Measurements from ENCODE around the gene GGPS1. TPM values are rescaled to one million over a fixed set of nuclear protein-coding genes. Genes with fewer than 3 reads are reported as not detected.

GGPS1 gene
- polyA plus RNA-seq, 3 donors, result 7.9 to 53.0 (median 45.8) TPM

GRCh38 chr1:235295902-235296350 lies 32.4 kb upstream of the GGPS1 start:
- Histone ChIP-seq H3K27ac (ENCODE audit: low read depth in 1 of 2, low read length in 2 of 2) (no peak overlapping the region), H3K9me3 (replicated peaks in 1 of 2; ENCODE audit: control insufficient read depth in 1 of 2, insufficient read depth in 1 of 2, low read length in 2 of 2) (no peaks in the 10 kb centered on the region), H3K4me1 (ENCODE audit: control insufficient read depth in 1 of 2, insufficient read depth in 2 of 2, low read length in 2 of 2) (peaks cover 12 to 13% of the 10 kb centered on the region in 2 donors), H3K4me3 (replicated peaks in 1 of 3; ENCODE audit: low read depth in 2 of 3, low read length in 3 of 3) (no peak overlapping the region), H4K20me1 (ENCODE audit: insufficient read depth, low read length) (peaks cover 99% of the 10 kb centered on the region), H2AFZ (ENCODE audit: insufficient read depth, low read depth, low read length, poor library complexity, severe bottlenecking) (no peak overlapping the region), H3K4me2 (replicated peaks; ENCODE audit: extremely low read depth, low read length, poor library complexity, severe bottlenecking) (no peak overlapping the region), H3K27me3 (ENCODE audit: control insufficient read depth in 2 of 2, insufficient read depth in 2 of 2, low read length in 2 of 2) (no peaks in the 10 kb centered on the region), H3K36me3 (replicated peaks in 1 of 2; ENCODE audit: control insufficient read depth in 1 of 2, insufficient read depth in 2 of 2, low read length in 2 of 2) (no peaks in the 10 kb centered on the region), H3K79me2 (ENCODE audit: insufficient read depth, low read length) (peaks cover 99% of the 10 kb centered on the region), H3K9ac (ENCODE audit: insufficient read depth, low read length, poor library complexity, severe bottlenecking) (no peak overlapping the region)
- Mint-ChIP-seq H3K4me1 (peaks cover 41% of the 10 kb centered on the region), H3K27ac (peak overlapping the region in 2 of 7 donors; percentile 39 to 87), H3K9me3 (peaks cover 0 to 7% (median 2%) of the 10 kb centered on the region in 7 donors), H3K27me3 (ENCODE audit: low read depth in 3 of 3) (peaks cover 0 to 2% (median 0%) of the 10 kb centered on the region in 3 donors), H3K4me3 (no peak overlapping the region), H3K36me3 (no peaks in the 10 kb centered on the region)
- WGBS (ENCODE audit: insufficient coverage), result 94% methylated on average over 3 of the region's 5 CpGs
- no peak for DNase-seq
- no peak for TF ChIP-seq CTCF (IDR thresholded peaks at IDR 0.05)
- intact Hi-C loops (cut with micrococcal nuclease), result no loop called here

- Mint-ChIP-seq H3K27ac (peak overlapping the region in 2 of 7 donors; percentile 35 to 87), H3K27me3 (ENCODE audit: low read depth in 3 of 3) (peaks cover 0 to 2% (median 0%) of the 10 kb centered on the region in 3 donors), H3K36me3 (no peaks in the 10 kb centered on the region), H3K4me1 (peaks cover 41% of the 10 kb centered on the region), H3K4me3 (no peak overlapping the region), H3K9me3 (peaks cover 0 to 7% (median 2%) of the 10 kb centered on the region in 7 donors)
- peaks cover 9 to 12% of the 10 kb centered on the region in 2 donors for H3K4me1 ChIP-seq (ENCODE audit: control insufficient read depth in 1 of 2, insufficient read depth in 2 of 2, low read length in 2 of 2)
- peaks cover 100% of the 10 kb centered on the region for H4K20me1 ChIP-seq (ENCODE audit: insufficient read depth, low read length)
- no peaks in the 10 kb centered on the region for H3K36me3 ChIP-seq (replicated peaks in 1 of 2; ENCODE audit: control insufficient read depth in 1 of 2, insufficient read depth in 2 of 2, low read length in 2 of 2)
- no peak overlapping the region for H3K27ac ChIP-seq (ENCODE audit: low read depth in 1 of 2, low read length in 2 of 2)
- H3K9me3 ChIP-seq (replicated peaks in 1 of 2; ENCODE audit: control insufficient read depth in 1 of 2, insufficient read depth in 1 of 2, low read length in 2 of 2), result no peaks in the 10 kb centered on the region
- WGBS (ENCODE audit: insufficient coverage), result 100% methylated on average over 1 of the region's 1 CpG
- no peaks in the 10 kb centered on the region for H3K27me3 ChIP-seq (ENCODE audit: control insufficient read depth in 2 of 2, insufficient read depth in 2 of 2, low read length in 2 of 2)
- intact Hi-C loops (cut with micrococcal nuclease), result no loop called here
- no peak overlapping the region for H3K9ac ChIP-seq (ENCODE audit: insufficient read depth, low read length, poor library complexity, severe bottlenecking)
- DNase-seq, result no peak
- peaks cover 99% of the 10 kb centered on the region for H3K79me2 ChIP-seq (ENCODE audit: insufficient read depth, low read length)
- H3K4me3 ChIP-seq (replicated peaks in 1 of 3; ENCODE audit: low read depth in 2 of 3, low read length in 3 of 3), result no peak overlapping the region
- no peak overlapping the region for H2AFZ ChIP-seq (ENCODE audit: insufficient read depth, low read depth, low read length, poor library complexity, severe bottlenecking)
- TF ChIP-seq CTCF (IDR thresholded peaks at IDR 0.05), result no peak
- H3K4me2 ChIP-seq (replicated peaks; ENCODE audit: extremely low read depth, low read length, poor library complexity, severe bottlenecking), result no peak overlapping the region
Measured at GRCh38 chr1:235296729-235297128, 31.6 kb upstream of the GGPS1 start.
